CD4-positive, CD25-positive, alpha-beta regulatory T cell (primary cell): ENCODE measurements around the gene NUP42. TPM values are rescaled to one million over a fixed set of nuclear protein-coding genes. Genes with fewer than 3 reads are reported as not detected.

Experiments
- ATAC-seq, 2 donors: fragments of 150-1000 bp; cut with Tn5 transposase; one replicate each; pipeline ENCODE4 v1.10.0; 2021; ENCODE audit warnings: low read depth in 2 of 2, moderate number of reproducible peaks in 2 of 2, moderate library complexity in 1 of 2
- DNase-seq, 3 donors: peaks; one replicate each; pipeline versions ENCODE4 v3.0.0 to v3.0.0-alpha.2; 2012 to 2022; ENCODE audit warnings: mixed read lengths in 1 of 3
- H3K27ac ChIP-seq: one replicate; pipeline ENCODE4 v1.7.0; 2013; ENCODE audit warnings: mild to moderate bottlenecking, low read length; ENCODE audit not compliant: insufficient read depth, poor library complexity, severe bottlenecking
- H3K27me3 ChIP-seq: one replicate; pipeline ENCODE4 v1.7.0; 2013; ENCODE audit warnings: low read length; ENCODE audit not compliant: control insufficient read depth, insufficient read depth
- H3K36me3 ChIP-seq: one replicate; pipeline ENCODE4 v1.7.0; 2013; ENCODE audit warnings: mild to moderate bottlenecking, low read length, moderate library complexity; ENCODE audit not compliant: control insufficient read depth, insufficient read depth
- H3K4me1 ChIP-seq: 2 replicates; pipeline ENCODE4 v1.7.0; 2013; ENCODE audit warnings: mild to moderate bottlenecking, low read length; ENCODE audit not compliant: insufficient read depth, control insufficient read depth, poor library complexity, severe bottlenecking
- H3K4me3 ChIP-seq: one replicate; pipeline ENCODE4 v1.7.0; 2013; ENCODE audit warnings: low read depth, mild to moderate bottlenecking, low read length, moderate library complexity
- H3K9me3 ChIP-seq, 2 experiments: 1 replicate in 1 of 2; 2 replicates in 1 of 2; pipeline ENCODE4 v1.7.0; 2013; ENCODE audit warnings: low read length in 2 of 2, mild to moderate bottlenecking in 1 of 2, moderate library complexity in 1 of 2; ENCODE audit not compliant: control insufficient read depth in 2 of 2
- H3K27ac Mint-ChIP-seq, 3 donors: one replicate each; pipeline ENCODE4 v1.8.0; 2020 to 2022; ENCODE audit warnings: mild to moderate bottlenecking in 3 of 3, mixed read lengths in 3 of 3, moderate library complexity in 2 of 3
- H3K27me3 Mint-ChIP-seq: one replicate; pipeline ENCODE4 v1.8.0; 2022; ENCODE audit warnings: mild to moderate bottlenecking, mixed read lengths
- H3K36me3 Mint-ChIP-seq: one replicate; pipeline ENCODE4 v1.8.0; 2020; ENCODE audit warnings: mixed read lengths
- H3K4me1 Mint-ChIP-seq, 4 donors: one replicate each; pipeline ENCODE4 v1.8.0; 2020 to 2022; ENCODE audit warnings: mixed read lengths in 4 of 4, mild to moderate bottlenecking in 1 of 4
- H3K4me3 Mint-ChIP-seq, 4 donors: one replicate each; pipeline ENCODE4 v1.8.0; 2020 to 2022; ENCODE audit warnings: mild to moderate bottlenecking in 4 of 4, mixed read lengths in 4 of 4, moderate library complexity in 3 of 4
- H3K9me3 Mint-ChIP-seq, 7 donors: one replicate each; pipeline ENCODE4 v1.8.0; 2020 to 2022; ENCODE audit warnings: mixed read lengths in 7 of 7, mild to moderate bottlenecking in 3 of 7, moderate library complexity in 2 of 7
- polyA plus RNA-seq, 4 donors: library from polyadenylated mRNA; unstranded; fragments of 300-500 nt; fragmentation: Illumina TruSeq; gene quantifications; one replicate each; pipeline ENCODE4 v1.2.3, GENCODE V29; 2021
- total RNA-seq: library from RNA; stranded (reverse); gene quantifications from one replicate; pipeline ENCODE4 v1.2.3, GENCODE V29; 2022

NUP42 gene
- total and polyA plus RNA-seq, 5 donors from 2014 or later = 25.6 to 55.6 (median 36.3) TPM

GRCh38 chr7:23212841-23213240, 31.0 kb downstream of the NUP42 start:
- H3K4me3 Mint-ChIP-seq = no peak overlapping the region
- no peaks in the 10 kb centered on the region for H3K4me1 Mint-ChIP-seq
- H3K36me3 ChIP-seq = no peaks in the 10 kb centered on the region
- H3K27ac Mint-ChIP-seq = no peak overlapping the region
- ATAC-seq = no peak
- H3K27me3 Mint-ChIP-seq = peaks cover 17% of the 10 kb centered on the region
- no peak for DNase-seq
- peaks cover 3% of the 10 kb centered on the region for H3K27me3 ChIP-seq
- H3K36me3 Mint-ChIP-seq = no peaks in the 10 kb centered on the region
- peaks cover 0 to 1% (median 0%) of the 10 kb centered on the region in 7 donors for H3K9me3 Mint-ChIP-seq
- no peak overlapping the region for H3K4me3 ChIP-seq
- H3K4me1 ChIP-seq = no peaks in the 10 kb centered on the region
- no peaks in the 10 kb centered on the region for H3K9me3 ChIP-seq
- no peak overlapping the region for H3K27ac ChIP-seq

DNA sequence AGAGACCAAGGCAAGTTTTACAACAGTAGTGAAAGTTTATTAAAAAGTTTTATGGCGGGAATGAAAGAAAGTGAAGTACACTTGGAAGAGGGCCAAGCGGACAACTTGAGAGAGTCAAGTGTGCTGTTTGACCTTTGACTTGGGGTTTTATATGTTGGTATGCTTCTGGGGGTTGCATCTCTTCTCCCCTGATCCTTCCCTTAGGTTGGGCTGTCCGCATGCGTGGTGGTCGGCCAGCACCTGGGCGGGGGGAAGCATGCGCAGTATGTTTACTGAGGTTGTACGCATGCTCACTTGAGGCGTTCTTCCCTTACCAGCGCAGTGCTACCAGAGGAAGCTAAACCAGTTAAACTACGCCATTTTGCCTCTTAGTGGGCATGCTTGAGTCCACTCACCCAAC, 31.9 kb downstream of the NUP42 start:
- Histone ChIP-seq H3K4me1 (no peaks in the 10 kb centered on the region), H3K36me3 (no peaks in the 10 kb centered on the region), H3K27ac (no peak overlapping the region), H3K9me3 (no peaks in the 10 kb centered on the region), H3K4me3 (no peak overlapping the region), H3K27me3 (peaks cover 3% of the 10 kb centered on the region)
- no peaks in the 10 kb centered on the region for H3K4me1 Mint-ChIP-seq
- no peak overlapping the region for H3K27ac Mint-ChIP-seq
- DNase-seq (no peak), ATAC-seq (no peak)
- H3K27me3 Mint-ChIP-seq = peaks cover 17% of the 10 kb centered on the region
- peaks cover 0 to 1% (median 0%) of the 10 kb centered on the region in 7 donors for H3K9me3 Mint-ChIP-seq
- H3K4me3 Mint-ChIP-seq = no peak overlapping the region
- no peaks in the 10 kb centered on the region for H3K36me3 Mint-ChIP-seq

DNA sequence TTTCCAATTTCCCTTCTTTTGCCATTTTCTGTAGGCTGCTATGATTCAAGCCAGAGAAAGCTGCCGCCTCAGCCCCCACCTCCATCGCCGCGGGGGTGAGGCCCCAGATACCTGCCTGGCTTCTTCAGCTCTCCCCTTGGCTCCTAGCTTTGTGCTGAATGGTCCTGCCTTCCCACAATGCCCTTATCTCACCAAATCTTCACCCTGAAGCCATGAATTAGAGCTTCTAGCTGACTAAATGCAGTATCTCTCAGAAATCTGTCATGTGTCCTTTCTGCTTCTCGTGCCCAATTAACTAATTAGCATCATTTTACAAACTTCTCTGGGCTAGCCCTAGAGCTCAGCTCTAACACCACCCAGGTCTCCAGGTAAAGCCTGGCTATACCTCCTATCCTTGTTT, 32.6 kb downstream of the NUP42 start:
- Histone ChIP-seq H3K9me3 (no peaks in the 10 kb centered on the region), H3K27ac (no peak overlapping the region), H3K4me1 (no peaks in the 10 kb centered on the region), H3K27me3 (peaks cover 3% of the 10 kb centered on the region), H3K4me3 (no peak overlapping the region), H3K36me3 (no peaks in the 10 kb centered on the region)
- Mint-ChIP-seq H3K27me3 (peaks cover 17% of the 10 kb centered on the region), H3K36me3 (no peaks in the 10 kb centered on the region), H3K27ac (no peak overlapping the region), H3K4me1 (no peaks in the 10 kb centered on the region), H3K9me3 (peaks cover 0 to 1% (median 0%) of the 10 kb centered on the region in 7 donors), H3K4me3 (no peak overlapping the region)
- ATAC-seq (no peak), DNase-seq (no peak)

- no peak overlapping the region for H3K27ac Mint-ChIP-seq
Measured at GRCh38 chr7:23214938-23215337, 33.1 kb downstream of the NUP42 start.

DNA sequence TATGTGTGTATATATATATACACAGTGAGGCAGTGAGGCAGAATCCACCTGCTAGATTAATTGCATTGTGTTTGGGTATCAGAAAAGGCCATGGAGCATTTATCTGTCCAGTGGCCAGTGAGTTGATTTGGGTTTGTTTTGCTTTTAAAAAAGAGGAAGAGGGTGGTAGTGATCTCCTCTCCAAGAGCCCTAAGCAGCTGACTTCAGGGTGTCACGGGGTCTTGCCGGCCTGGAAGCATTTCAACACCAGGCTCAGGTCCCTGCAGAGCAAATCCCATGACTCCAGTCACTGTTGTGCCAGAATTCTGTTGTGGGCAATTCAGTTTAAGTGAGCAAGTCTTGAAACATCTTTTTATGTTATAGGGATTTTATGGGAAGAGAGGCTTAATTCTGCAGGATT, 34.2 kb downstream of the NUP42 start:
- no peak overlapping the region for H3K27ac ChIP-seq

More at GRCh38 chr7:23214938-23215337, 33.1 kb downstream of the NUP42 start:
- Mint-ChIP-seq H3K27me3 (peaks cover 17% of the 10 kb centered on the region), H3K36me3 (no peaks in the 10 kb centered on the region), H3K4me3 (no peak overlapping the region), H3K4me1 (no peaks in the 10 kb centered on the region), H3K9me3 (peaks cover 0 to 1% (median 0%) of the 10 kb centered on the region in 7 donors)
- Histone ChIP-seq H3K36me3 (no peaks in the 10 kb centered on the region), H3K4me1 (no peaks in the 10 kb centered on the region), H3K27ac (no peak overlapping the region), H3K27me3 (peaks cover 3% of the 10 kb centered on the region), H3K9me3 (no peaks in the 10 kb centered on the region), H3K4me3 (no peak overlapping the region)
- no peak for ATAC-seq
- DNase-seq = no peak

DNA sequence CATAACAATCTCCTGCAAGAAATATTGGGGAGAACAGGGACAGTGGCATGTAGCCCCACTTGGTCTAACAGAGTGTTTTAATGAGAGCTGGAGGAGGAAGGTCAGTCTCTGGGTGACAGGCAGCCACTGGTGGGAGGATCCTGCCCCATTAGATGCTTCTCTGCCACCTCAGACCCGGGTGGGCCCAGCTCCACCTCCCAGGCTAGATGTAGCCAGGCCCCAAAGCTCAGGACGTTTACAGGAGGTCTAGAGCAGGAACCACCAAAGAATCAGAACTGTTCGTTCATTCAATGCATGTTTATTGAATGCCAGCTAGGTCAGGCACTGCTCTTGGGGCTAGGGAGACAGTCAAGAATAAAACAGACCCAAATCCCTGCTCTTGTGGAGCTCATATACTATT, 36.3 kb downstream of the NUP42 start:
- no peak overlapping the region for H3K4me3 ChIP-seq
- no peak overlapping the region for H3K27ac ChIP-seq
- ATAC-seq = no peak
- peaks cover 17% of the 10 kb centered on the region for H3K27me3 Mint-ChIP-seq
- H3K4me1 ChIP-seq = no peaks in the 10 kb centered on the region
- H3K36me3 Mint-ChIP-seq = no peaks in the 10 kb centered on the region
- H3K27ac Mint-ChIP-seq = no peak overlapping the region
- no peaks in the 10 kb centered on the region for H3K4me1 Mint-ChIP-seq
- H3K27me3 ChIP-seq = peaks cover 3% of the 10 kb centered on the region
- no peak overlapping the region for H3K4me3 Mint-ChIP-seq
- DNase-seq = no peak
- no peaks in the 10 kb centered on the region for H3K9me3 ChIP-seq
- H3K9me3 Mint-ChIP-seq = peaks cover 0 to 1% (median 0%) of the 10 kb centered on the region in 7 donors
- no peaks in the 10 kb centered on the region for H3K36me3 ChIP-seq

More for the DNA sequence above, 34.2 kb downstream of the NUP42 start:
- DNase-seq (no peak), ATAC-seq (no peak)
- no peaks in the 10 kb centered on the region for H3K4me1 ChIP-seq
- H3K27me3 ChIP-seq = peaks cover 3% of the 10 kb centered on the region
- H3K27ac Mint-ChIP-seq = no peak overlapping the region
- no peaks in the 10 kb centered on the region for H3K9me3 ChIP-seq
- H3K9me3 Mint-ChIP-seq = peaks cover 0 to 1% (median 0%) of the 10 kb centered on the region in 7 donors
- H3K36me3 ChIP-seq = no peaks in the 10 kb centered on the region
- H3K4me1 Mint-ChIP-seq = no peaks in the 10 kb centered on the region
- H3K4me3 Mint-ChIP-seq = no peak overlapping the region
- H3K4me3 ChIP-seq = no peak overlapping the region
- no peaks in the 10 kb centered on the region for H3K36me3 Mint-ChIP-seq
- peaks cover 17% of the 10 kb centered on the region for H3K27me3 Mint-ChIP-seq

GRCh38 chr7:23220690-23221305, 39.0 kb downstream of the NUP42 start:
- H3K27me3 ChIP-seq = peaks cover 3% of the 10 kb centered on the region
- Mint-ChIP-seq H3K36me3 (no peaks in the 10 kb centered on the region), H3K9me3 (peaks cover 0 to 1% (median 0%) of the 10 kb centered on the region in 7 donors), H3K4me1 (no peaks in the 10 kb centered on the region), H3K4me3 (no peak overlapping the region), H3K27me3 (peaks cover 4% of the 10 kb centered on the region), H3K27ac (no peak overlapping the region)
- no peak overlapping the region for H3K4me3 ChIP-seq
- no peaks in the 10 kb centered on the region for H3K36me3 ChIP-seq
- H3K27ac ChIP-seq = no peak overlapping the region
- H3K4me1 ChIP-seq = no peaks in the 10 kb centered on the region
- no peak for DNase-seq
- ATAC-seq = no peak
- H3K9me3 ChIP-seq = no peaks in the 10 kb centered on the region

DNA sequence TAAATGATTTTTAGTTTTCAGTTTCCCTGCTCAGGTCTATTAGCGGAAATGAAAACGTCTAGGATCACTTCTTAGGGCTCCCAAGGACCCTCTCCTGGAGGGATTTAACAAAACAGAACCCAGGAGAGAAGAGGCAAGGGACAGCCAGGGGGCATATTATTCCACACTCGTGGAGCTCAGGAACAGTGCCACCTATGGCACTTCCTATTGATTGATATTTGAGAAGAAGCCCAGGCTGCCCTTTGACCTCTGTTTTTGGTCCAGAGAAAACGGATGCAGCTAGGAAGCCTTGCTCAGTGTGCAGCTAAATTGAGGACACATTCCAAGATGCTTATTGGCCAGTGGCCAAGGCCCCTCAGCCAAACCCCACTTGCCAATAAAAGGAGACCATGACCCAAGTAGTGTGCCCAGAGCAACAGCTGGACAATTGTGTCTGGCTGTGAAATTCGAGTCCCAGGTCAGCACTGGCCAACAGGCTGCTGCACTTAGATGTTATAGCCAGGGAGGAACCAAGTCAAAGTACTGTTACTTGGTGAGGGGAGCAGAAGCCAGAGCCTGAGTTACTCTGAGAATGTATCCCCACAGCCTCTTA, 40.7 kb downstream of the NUP42 start:
- Histone ChIP-seq H3K27me3 (peaks cover 2% of the 10 kb centered on the region), H3K36me3 (no peaks in the 10 kb centered on the region), H3K27ac (no peak overlapping the region), H3K4me3 (no peak overlapping the region), H3K9me3 (no peaks in the 10 kb centered on the region), H3K4me1 (no peaks in the 10 kb centered on the region)
- Mint-ChIP-seq H3K27ac (peak overlapping the region in 1 of 3 donors; percentile 54), H3K9me3 (peaks cover 0 to 1% (median 0%) of the 10 kb centered on the region in 7 donors), H3K4me1 (no peaks in the 10 kb centered on the region), H3K4me3 (no peak overlapping the region), H3K27me3 (peaks cover 1% of the 10 kb centered on the region), H3K36me3 (no peaks in the 10 kb centered on the region)
- DNase-seq (no peak), ATAC-seq (no peak)
